GM19099 (cell line): ENCODE results near the gene CYP26C1.

ENCODE experiments used
- POLR2A ChIP-seq: IDR thresholded peaks from 3 replicates; pipeline ENCODE4 v1.6.1; 2011; ENCODE audit warnings: low read depth; ENCODE audit not compliant: insufficient read length; ENCODE audit errors: extremely low read depth

The CYP26C1 gene

DNA sequence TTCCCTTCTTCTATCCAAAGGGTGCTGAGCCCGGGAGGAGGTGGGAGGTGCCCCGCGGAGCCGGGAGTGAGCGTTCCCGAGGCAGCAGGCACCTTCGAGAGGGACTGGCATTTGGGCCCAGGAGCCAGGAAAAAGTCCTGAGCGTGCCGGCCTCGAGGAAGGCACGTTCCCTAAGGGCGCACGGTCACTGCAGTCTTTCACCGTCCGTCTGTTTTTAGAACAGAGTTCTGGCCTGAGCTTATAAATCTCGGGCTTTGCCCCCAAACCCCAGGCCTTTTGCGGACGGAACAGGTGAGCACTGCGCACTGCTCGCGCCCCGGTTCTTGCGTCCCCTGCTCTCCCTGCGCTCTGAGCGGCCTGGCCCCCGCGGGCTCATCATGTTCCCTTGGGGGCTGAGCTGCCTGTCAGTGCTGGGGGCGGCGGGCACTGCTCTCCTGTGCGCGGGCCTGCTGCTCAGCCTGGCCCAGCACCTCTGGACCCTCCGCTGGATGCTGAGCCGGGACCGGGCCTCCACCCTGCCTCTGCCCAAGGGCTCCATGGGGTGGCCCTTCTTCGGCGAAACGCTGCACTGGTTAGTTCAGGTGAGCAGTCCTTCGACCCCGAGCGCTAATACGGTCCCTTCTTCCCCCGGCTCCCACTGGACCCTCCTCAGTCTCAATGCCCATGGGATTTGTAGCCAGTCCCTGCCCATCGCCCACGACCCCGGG is 442 bp downstream of the CYP26C1 start:
- TF ChIP-seq POLR2A: no peak

DNA sequence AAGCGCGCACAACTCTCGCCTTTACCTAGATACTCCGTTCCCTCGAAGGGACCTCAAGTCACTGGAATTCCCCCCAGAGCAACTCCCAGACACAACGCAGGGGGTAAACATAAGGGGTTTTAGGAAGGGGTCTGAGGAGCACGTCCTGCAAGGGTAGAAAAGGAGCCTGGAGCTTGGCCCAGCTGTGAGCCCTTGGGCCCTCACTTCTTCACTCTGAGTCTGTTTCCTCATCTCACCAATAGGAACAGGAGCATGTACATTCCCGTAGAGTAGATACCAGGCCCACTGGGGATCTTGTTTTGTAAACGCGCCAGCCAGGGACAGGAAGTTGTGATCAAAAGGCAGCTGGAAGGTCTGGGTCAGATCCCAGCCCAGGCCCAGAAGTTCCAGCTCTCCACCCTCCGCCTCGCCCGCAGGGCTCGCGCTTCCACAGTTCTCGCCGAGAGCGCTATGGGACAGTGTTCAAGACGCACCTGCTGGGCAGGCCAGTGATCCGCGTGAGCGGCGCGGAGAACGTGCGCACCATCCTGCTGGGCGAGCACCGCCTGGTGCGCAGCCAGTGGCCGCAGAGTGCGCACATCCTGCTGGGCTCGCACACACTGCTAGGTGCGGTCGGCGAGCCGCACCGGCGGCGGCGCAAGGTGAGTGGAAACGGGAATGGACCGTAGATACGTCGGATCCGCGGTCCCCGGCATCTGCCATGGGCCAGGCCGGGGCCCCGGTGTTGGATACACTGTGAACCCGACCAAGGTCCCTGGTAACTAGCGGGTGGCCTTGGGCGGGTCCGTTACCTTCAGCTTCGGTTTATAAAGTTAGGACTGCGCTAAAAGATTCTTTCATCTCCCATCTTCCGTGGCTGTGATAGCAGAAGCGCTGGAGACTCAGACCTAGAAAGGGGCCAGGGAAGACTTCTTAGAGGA is 1.3 kb downstream of the CYP26C1 start:
- no peak for TF ChIP-seq POLR2A

DNA sequence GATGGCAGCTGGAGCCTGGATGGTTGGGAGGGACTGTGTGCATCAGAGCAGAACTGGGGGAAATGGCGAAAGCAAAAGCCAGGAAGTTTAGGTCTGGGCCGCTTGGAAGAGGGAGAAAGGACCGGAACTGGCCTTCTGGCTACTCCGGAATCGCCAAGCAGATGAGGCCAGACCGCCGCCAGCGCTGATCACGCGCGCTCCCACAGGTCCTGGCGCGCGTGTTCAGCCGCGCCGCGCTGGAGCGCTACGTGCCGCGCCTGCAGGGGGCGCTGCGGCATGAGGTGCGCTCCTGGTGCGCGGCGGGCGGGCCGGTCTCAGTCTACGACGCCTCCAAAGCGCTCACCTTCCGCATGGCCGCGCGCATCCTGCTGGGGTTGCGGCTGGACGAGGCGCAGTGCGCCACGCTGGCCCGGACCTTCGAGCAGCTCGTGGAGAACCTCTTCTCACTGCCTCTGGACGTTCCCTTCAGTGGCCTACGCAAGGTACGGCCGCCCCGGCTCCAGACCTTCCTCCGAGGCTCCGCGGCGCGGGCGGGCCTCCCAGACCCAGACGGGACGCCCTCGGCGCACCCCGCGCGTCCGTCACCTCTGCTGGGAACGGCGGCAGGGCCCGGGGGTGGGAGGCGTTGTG is 2.0 kb downstream of the CYP26C1 start:
- no peak for TF ChIP-seq POLR2A

DNA sequence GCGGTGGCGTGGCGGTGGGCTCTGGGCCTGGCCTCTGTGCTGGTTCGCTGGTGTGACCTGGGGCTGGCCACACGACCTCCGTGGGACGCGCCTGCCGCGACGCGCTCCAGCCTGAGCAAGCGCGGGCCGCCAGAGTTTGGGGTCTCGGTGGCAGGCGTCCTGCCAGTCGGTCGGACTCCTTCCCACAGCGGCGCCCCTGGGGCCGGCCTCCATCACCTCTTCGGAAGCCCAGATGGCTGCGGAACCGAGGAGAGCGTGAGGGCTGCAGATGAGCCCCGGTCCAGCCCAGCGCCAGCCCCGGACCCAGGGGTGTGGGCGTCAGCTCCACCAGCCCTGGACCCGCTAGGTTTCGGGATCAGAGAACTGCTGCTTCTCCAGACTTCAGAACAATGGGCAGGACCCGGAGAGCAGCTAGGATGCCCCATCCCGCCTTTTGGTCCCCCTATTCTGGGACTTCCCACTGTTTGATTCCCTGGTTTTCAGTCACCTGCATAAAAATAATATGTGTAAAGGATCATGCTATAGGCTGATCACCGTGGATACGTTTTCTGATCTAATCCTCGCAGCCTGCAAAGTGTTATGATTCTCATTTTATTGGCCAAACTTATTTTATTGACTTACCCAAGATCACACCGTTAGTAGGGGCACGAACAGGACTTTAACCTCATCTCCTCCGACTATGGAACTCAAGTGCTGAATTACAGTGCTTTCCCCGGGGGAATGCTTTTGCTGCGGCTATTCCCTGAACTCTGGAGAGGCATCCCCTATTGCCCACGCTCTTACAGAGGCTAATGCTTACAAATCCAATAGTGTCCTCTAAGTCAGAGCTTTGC is 2.8 kb downstream of the CYP26C1 start:
- TF ChIP-seq POLR2A: no peak

DNA sequence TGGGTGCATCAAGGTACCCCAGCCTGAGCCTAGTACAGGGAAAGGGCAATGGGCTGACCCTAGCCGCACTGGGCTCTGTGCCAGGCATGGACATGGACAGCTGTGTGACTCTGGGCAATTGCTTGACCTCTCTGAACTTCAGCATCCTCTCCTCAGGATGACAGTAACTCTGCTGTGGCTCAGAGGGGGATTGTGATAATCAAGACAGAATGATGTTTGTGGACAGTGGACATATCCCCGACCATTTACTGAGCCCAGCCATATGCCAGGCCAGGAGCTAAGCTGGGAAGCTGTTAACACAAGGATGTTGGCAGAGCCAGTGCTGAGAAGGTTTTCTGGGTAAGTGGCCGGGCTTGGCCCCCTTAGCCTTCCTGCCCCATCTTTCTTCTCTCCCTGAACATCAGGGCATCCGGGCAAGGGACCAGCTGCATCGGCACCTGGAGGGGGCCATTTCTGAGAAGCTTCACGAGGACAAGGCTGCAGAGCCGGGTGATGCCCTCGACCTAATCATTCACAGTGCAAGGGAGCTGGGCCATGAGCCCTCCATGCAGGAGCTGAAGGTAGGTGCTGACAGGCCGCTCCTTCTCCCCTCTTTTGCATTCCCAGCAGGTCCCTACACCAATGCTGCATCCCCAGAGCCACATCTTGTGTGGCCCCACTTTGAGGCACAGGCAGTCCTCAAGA is 3.5 kb downstream of the CYP26C1 start:
- no peak for TF ChIP-seq POLR2A

DNA sequence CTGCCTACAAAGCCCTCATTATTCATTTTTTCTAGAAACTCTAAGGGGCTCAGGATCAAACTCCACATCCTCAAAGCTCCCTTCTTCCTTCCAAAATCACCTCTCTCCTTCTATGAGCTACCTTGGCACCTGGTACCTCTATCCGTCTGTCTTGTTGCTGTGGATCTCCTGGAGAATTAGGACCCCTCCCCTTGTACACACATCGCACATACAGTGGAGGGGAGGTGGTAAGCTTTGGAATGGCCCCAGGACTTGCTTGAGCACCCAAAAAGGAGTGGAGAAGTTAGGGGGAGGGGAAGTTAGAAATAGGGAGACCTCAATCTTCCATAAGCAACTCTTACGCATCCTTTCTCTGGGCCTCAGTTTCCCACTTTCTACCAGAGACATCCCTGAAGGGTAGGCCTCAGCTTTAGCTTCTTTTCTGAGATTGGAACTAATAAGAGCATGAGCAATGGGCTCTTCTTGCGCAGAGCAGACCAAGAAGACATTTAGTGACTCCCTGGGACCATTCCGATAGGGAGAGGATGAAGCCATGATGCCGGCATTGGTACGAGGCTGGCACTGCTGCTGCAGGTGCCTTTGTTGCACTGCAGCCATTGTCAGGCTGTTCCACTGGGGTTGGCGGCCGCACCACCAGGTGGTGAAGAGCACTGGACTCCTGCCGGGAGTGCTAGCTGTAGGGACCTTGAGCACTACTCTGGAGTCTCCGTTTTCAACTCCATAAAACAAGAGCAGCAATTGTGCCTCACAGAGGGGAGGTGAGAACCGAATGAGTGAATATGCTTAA is 4.5 kb downstream of the CYP26C1 start:
- TF ChIP-seq POLR2A: no peak

DNA sequence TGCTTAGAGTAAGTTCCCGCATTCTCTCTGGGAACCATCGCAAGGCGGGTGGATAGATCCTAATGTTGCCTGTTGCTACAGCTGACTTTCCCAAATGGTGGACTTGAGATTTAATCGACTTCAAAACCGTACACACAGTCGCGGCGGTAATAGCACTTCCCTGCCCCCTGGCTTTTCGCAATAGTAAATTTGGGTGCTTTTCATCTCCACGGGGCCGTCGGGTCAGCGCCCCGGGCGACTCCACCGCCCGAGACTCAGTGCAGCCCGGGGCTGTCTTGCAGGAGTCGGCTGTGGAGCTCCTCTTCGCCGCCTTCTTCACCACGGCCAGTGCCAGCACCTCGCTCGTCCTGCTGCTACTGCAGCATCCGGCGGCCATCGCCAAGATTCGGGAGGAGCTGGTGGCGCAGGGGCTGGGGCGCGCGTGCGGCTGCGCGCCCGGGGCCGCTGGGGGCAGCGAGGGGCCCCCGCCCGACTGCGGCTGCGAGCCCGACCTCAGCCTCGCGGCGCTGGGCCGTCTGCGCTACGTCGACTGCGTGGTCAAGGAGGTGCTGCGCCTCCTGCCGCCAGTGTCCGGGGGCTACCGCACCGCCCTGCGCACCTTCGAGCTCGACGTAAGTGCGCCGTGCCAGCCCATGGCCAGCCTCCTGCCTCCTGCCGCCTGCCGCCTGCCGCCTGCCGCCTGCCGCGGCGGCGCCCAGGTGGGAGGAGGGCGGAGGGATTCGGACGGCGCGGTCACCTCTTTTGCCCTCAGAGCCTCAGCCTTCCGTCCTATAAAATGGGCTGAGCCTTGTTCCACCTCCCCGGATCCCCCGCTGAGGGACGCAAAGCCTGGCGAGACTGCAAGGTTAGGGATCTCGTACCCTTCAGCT is 5.3 kb downstream of the CYP26C1 start:
- no peak for TF ChIP-seq POLR2A

DNA sequence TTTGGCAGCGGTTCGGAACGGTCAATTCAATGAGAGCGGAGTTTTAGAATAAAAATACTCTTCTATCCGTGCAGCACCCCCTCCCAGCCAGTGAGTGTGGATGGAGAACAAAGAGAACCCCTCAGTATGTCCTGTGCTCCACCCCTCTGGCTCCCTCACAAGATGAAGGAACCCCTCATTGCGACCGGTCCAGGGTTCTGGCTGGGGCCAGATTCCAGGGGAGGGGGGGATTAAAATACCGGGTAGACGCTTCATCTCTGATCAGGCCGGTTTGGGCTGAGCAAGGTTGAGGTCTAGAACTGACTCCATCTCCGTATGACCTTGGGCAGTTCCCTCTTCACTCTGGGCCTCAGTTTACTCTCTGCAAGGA is 5.9 kb downstream of the CYP26C1 start:
- no peak for TF ChIP-seq POLR2A

DNA sequence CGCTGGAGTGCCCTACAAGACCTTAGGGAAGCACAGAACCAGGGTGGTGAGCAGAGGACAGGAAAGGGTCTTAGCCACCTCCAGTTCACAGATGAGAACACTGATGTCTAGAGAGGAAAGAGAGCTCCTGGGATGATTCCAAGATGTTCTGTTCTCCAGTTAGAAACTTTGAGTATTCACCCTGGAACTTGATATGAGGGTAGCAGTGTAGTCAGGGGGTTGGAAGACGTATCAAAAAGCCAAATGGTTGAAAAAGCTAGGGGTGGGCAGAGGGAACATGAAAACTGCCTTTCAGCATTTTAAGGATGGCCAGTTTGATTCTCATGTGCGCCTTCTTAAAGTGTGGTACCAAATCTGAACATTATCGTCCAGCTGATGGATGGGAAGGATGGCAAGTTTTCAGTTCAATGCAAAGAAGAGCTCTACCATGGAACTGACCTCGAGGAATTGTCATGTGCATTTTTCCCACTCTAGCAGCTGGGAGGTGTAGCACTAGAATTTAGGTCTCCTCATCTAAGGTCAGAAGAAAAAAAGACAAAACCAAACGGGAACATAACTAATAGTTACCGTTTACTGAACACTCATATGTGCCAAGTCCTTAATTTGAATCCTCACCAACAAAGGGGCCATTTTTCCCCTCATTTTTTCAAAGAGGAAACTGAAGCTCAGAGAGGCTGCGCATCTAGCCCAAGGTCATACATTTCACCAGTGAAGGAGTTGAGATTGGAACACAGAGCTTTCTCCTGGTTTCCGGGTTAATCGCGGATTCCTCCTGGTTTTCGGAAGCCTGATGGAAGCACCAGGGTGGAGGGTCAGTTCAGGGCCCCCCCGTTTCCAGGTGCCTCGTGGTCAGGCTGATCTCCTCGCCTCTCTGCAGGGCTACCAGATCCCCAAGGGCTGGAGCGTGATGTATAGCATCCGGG is 7.1 kb downstream of the CYP26C1 start:
- no peak for TF ChIP-seq POLR2A

DNA sequence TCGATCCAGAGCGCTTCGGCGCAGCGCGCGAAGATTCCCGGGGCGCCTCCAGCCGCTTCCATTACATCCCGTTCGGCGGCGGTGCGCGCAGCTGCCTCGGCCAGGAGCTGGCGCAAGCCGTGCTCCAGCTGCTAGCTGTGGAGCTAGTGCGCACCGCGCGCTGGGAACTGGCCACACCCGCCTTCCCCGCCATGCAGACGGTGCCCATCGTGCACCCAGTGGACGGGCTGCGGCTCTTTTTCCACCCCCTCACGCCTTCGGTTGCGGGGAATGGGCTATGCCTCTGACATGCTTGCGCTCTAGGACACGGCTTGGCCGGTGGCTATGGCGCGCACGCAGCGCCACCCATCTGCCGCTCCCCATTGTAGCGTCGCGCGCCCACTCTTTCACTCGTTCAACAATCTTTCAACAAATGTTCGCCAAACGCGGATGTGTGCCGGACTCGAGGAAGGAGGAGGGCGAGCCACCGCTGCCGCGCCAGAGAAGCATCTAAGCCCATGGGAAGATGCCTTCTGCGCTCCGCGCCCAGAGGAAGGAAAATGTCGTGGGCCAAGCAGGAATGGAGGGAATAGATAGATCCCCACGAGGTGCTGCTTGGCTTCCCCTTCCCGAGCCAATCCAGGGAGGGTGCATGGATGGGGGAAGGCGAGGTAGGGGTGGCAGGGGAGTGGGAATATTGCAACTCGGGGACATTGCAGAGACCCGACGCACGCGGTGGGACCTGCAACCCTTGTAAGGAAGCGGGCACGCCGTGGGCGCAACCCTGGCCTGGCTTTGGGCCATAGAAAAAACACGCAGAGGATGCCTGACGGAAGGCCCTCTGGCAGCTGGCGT is 8.0 kb downstream of the CYP26C1 start:
- TF ChIP-seq POLR2A: no peak

DNA sequence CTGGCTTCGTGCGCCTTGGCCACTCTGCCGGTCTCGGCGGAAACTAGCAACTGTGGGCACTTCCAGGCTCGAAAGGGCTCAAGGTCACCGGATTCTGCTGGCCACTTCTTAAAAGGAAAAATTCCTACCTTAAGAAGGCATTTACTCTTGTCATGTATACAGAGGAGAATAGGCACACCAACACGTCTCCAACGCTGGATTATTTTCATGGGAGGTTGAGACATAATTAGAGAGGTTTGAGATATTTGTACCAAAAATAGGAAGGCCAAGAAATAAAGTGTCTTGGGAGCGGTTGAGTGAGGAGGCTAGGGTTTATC is 8.6 kb downstream of the CYP26C1 start:
- no peak for TF ChIP-seq POLR2A
